HG03045 (cell line): ENCODE measurements around the gene CCDC141.

ENCODE experiments used
- ATAC-seq: cut with Tn5 transposase; IDR thresholded peaks from one replicate; pipeline ENCODE4 v1.9.1; 2021; ENCODE audit warnings: mild to moderate bottlenecking, moderate library complexity; ENCODE audit not compliant: unreplicated experiment

The CCDC141 gene

DNA sequence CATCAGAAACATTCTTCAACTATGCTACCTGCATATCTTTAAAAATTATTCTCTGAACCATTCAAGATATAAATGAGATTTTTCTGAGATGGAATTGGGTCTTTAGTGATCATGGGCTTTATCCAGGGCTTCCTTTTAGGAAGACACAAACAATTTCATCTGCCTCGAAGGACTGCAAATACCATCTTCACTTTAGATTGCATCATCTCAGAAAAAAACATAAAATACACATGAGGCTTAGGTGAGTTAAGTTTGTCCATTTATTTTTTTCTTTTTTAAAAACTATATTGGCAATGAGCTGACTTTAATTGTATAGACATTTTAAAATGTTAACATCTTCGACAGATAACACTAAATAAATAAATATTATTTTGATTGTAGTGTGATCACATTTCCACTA is 262.8 kb downstream of the CCDC141 start:
- ATAC-seq = no peak

DNA sequence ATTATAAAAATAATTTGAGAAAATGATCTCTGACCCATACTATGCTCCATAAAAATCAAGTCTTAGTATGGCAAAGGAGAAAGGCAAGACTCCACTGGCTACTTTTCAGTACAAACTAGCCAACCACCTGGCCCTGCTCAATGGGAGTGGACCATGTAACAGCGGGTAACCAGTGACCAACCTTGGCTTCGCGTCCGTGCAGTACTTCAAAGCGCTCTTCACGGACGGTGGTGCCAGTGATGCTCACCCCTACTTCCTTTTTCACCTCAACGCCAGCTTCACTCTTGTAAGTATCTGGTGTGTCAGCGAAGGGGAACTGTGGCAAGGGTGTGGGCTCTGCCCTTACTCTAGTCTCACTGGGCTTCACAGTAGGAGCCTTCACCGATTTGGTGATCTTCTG is 266.0 kb downstream of the CCDC141 start:
- no peak for ATAC-seq

DNA sequence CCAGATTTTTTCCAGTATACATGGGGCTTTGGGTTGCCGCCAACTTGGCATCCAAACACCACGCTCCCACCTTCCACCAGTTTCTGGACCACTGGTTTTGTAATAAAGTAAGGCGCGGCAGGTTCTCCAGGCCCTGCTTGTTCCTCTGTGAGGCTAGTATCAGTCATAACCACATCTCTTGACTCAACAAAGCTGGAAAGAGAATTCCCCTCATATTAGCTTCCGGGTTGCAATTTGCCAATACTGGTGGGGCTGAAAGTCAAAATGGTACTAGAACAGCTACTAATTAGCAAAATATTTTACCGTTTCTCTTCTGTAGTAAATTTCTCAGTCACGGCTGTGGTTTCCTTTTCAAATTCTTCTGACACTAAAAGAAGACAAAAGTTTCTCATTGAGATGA is 267.7 kb downstream of the CCDC141 start:
- ATAC-seq = no peak
